ENCODE results near the gene KCNJ5.
A peak's percentile ranks its signal among the peaks of the same experiment; 100 is the strongest.

KCNJ5 gene

GRCh38 chr11:128872094-128872493 is 19.1 kb upstream of the KCNJ5 start:
- no peak for DNase-seq

- DNase-seq, result no peak
These were observed 18.6 kb upstream of the KCNJ5 start for GRCh38 chr11:128872594-128872993.

GRCh38 chr11:128874427-128874826 is 16.7 kb upstream of the KCNJ5 start:
- no peak for DNase-seq

GRCh38 chr11:128876133-128876650 is 15.0 kb upstream of the KCNJ5 start:
- no peak for DNase-seq

GRCh38 chr11:128877726-128878125 is 13.4 kb upstream of the KCNJ5 start:
- no peak for DNase-seq

GRCh38 chr11:128878455-128878854 is 12.7 kb upstream of the KCNJ5 start:
- DNase-seq, result no peak

- DNase-seq, result no peak
These were observed 11.3 kb upstream of the KCNJ5 start for GRCh38 chr11:128879817-128880216.

GRCh38 chr11:128881221-128881620 is 9.9 kb upstream of the KCNJ5 start:
- no peak for DNase-seq

- DNase-seq, result no peak
These were observed 8.7 kb upstream of the KCNJ5 start for GRCh38 chr11:128882451-128882850.

GRCh38 chr11:128884054-128884453 is 7.1 kb upstream of the KCNJ5 start:
- DNase-seq, result no peak

GRCh38 chr11:128884703-128885338 is 6.3 kb upstream of the KCNJ5 start:
- peak; percentile 78 for DNase-seq

GRCh38 chr11:128886406-128887124 is 4.6 kb upstream of the KCNJ5 start:
- DNase-seq, result peak; percentile 35

GRCh38 chr11:128888034-128888985 is 2.8 kb upstream of the KCNJ5 start:
- DNase-seq, result peak; percentile 27

- no peak for DNase-seq
These were observed 1.4 kb upstream of the KCNJ5 start for GRCh38 chr11:128889657-128890213.

GRCh38 chr11:128890216-128890542 is 977 bp upstream of the KCNJ5 start:
- no peak for DNase-seq

GRCh38 chr11:128891913-128892398 is 800 bp downstream of the KCNJ5 start:
- DNase-seq, result no peak

- DNase-seq, result no peak
These were observed 1.9 kb downstream of the KCNJ5 start for GRCh38 chr11:128892866-128893565.

GRCh38 chr11:128893578-128894285 is 2.6 kb downstream of the KCNJ5 start:
- DNase-seq, result no peak

GRCh38 chr11:128894286-128894681 is 3.1 kb downstream of the KCNJ5 start:
- no peak for DNase-seq

- DNase-seq, result no peak
These were observed 3.5 kb downstream of the KCNJ5 start for GRCh38 chr11:128894685-128895084.

- no peak for DNase-seq
These were observed 4.4 kb downstream of the KCNJ5 start for GRCh38 chr11:128895526-128895925.

GRCh38 chr11:128896356-128896755 is 5.2 kb downstream of the KCNJ5 start:
- no peak for DNase-seq

Measured in NCI-H1436 (cell line).